ENCODE results near the gene KLC4. TPM values are rescaled to one million over a fixed set of nuclear protein-coding genes. Genes with fewer than 3 reads are reported as not detected.

The KLC4 gene
- total and polyA plus RNA-seq, 2 experiments from 2014 or later, result 10.4 to 15.0 TPM

DNA sequence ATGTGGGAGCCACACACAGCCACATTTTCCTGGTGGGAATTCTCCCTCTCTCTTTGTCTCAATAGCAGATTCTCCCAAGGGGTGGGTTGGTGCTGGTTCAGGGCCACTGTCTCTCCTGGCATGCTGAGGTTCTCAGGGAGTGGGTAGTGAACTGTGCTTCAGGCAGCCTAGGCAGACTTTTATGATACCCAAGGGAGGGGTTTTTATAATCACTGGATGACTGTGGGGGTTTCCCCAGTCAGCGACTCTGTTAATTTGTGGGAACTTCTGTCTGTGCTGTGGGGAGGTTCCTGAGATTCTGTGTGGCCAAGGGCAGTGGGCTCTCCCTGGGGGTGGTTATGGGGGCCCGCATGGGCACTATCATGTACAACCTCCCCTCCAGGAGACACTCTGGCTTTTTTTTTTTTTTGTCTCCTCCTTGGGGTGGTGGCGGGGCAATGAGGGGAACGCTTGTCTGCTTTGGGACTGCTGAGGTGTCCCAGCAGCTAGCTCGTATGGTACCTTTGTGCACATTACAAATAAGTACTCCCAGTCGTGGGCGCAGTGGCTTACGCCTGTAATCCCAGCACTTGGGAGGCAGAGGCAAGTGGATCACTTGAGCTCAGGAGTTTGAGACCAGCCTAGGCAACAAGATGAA lies 26.7 kb downstream of the KLC4 start:
- H3K79me2 ChIP-seq (ENCODE audit: insufficient read depth), result peaks cover 100% of the 10 kb centered on the region
- WGBS, 2 experiments (ENCODE audit: low coverage in 1 of 2, low lambda C conversion rate in 2 of 2, missing lambda C conversion rate in 2 of 2), result 81 to 87% methylated on average over 8 of the region's 8 CpGs
- in situ Hi-C loops (cut with MboI), result no loop called here

DNA sequence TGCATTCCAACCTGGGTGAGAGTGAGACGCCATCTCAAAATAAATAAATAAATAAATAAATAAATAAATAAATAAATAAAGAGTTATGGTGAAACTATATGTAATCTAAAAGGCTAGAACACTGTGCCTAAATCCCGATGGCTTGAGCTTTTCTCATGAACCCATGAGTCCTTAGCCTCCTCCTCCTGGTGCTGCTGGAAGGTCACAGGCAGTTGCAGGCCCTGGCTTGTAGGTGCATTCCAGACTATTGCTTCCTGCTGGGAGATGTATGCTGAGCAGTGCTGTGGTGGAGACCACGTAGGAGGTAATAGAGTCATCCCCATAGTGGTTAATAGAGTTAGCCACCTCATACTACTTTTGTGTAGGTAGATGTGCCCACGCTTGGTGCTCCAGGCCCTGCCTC lies 29.2 kb downstream of the KLC4 start:
- Histone ChIP-seq H3K9me3 (ENCODE audit: low read depth) (no peaks in the 10 kb centered on the region), H3K9ac (no peak overlapping the region), H3K4me1 (ENCODE audit: insufficient read depth) (peaks cover 29% of the 10 kb centered on the region), H3K27me3 (replicated peaks; ENCODE audit: insufficient read depth) (no peaks in the 10 kb centered on the region), H3K79me2 (ENCODE audit: insufficient read depth) (peaks cover 100% of the 10 kb centered on the region), H3K27ac (0 out of 2 replicates have a peak overlapping the region, but pooled peaks have one; percentile 26), H4K20me1 (ENCODE audit: insufficient read depth) (no peaks in the 10 kb centered on the region; the same call in 1 of the 2 replicates), H3K4me3 (no peak overlapping the region), H2AFZ (no peak overlapping the region), H3K9me2 (ENCODE audit: insufficient read depth) (no peaks in the 10 kb centered on the region), H3K36me3 (ENCODE audit: low read depth) (no peaks in the 10 kb centered on the region), H3F3A (ENCODE audit: insufficient read depth) (peaks cover 19% of the 10 kb centered on the region; the same call in 1 of the 2 replicates), H3K4me2 (ENCODE audit: unreplicated experiment) (no peak overlapping the region)
- 82 to 88% methylated on average over 4 of the region's 4 CpGs for WGBS, 2 experiments (ENCODE audit: low coverage in 1 of 2, low lambda C conversion rate in 2 of 2, missing lambda C conversion rate in 2 of 2)
- peak; percentile 48 for DNase-seq
- TF ChIP-seq EZH2phosphoT487 (IDR thresholded peaks at IDR 0.05; ENCODE audit: insufficient read depth, low read depth), result no peak
- TF ChIP-seq EZH2 (IDR thresholded peaks at IDR 0.05; ENCODE audit: insufficient read depth, poor library complexity, severe bottlenecking), result no peak
- in situ Hi-C loops (cut with MboI), result no loop called here

More for the DNA sequence above, 26.7 kb downstream of the KLC4 start:
- no peaks in the 10 kb centered on the region; the same call in 1 of the 2 replicates for H4K20me1 ChIP-seq (ENCODE audit: insufficient read depth)
- H2AFZ ChIP-seq, result no peak overlapping the region
- no peak overlapping the region for H3K9ac ChIP-seq
- no peaks in the 10 kb centered on the region for H3K9me3 ChIP-seq (ENCODE audit: low read depth)
- no peak overlapping the region for H3K4me2 ChIP-seq (ENCODE audit: unreplicated experiment)
- H3K27me3 ChIP-seq (replicated peaks; ENCODE audit: insufficient read depth), result no peaks in the 10 kb centered on the region
- peaks cover 20% of the 10 kb centered on the region for H3K4me1 ChIP-seq (ENCODE audit: insufficient read depth)
- H3K4me3 ChIP-seq, result no peak overlapping the region
- no peaks in the 10 kb centered on the region for H3K9me2 ChIP-seq (ENCODE audit: insufficient read depth)
- peaks cover 9% of the 10 kb centered on the region; the same call in 1 of the 2 replicates for H3F3A ChIP-seq (ENCODE audit: insufficient read depth)
- no peak overlapping the region for H3K27ac ChIP-seq
- peak; percentile 35 for DNase-seq
- H3K36me3 ChIP-seq (ENCODE audit: low read depth), result no peaks in the 10 kb centered on the region
- TF ChIP-seq EZH2phosphoT487 (IDR thresholded peaks at IDR 0.05; ENCODE audit: insufficient read depth, low read depth) (no peak), EZH2 (IDR thresholded peaks at IDR 0.05; ENCODE audit: insufficient read depth, poor library complexity, severe bottlenecking) (no peak)

DNA sequence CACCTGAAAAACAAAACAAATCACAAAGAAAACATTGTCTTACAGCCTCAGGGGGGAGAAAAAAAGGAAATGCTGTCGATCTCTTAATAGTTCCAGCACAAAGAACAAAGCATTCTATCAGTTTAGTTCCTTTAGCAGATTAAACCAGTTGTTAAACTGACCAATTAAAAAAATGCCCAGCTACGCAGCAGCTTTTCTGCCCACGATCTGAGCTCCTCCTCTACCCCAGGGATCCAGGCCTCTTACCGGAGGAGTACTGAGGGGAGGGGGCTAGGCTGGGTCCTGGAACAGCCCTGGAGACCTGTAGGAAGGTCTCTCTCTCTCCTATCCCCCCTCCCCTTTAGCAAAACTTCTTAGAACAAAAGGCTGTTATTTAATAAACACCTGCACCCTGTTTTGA lies 30.0 kb downstream of the KLC4 start:
- Histone ChIP-seq H3K9me3 (ENCODE audit: low read depth) (no peaks in the 10 kb centered on the region), H3K4me1 (ENCODE audit: insufficient read depth) (peaks cover 34% of the 10 kb centered on the region), H3K9me2 (ENCODE audit: insufficient read depth) (no peaks in the 10 kb centered on the region), H3K36me3 (ENCODE audit: low read depth) (no peaks in the 10 kb centered on the region), H3K27ac (peak overlapping the region; percentile 26; the same call in 1 of the 2 replicates), H4K20me1 (ENCODE audit: insufficient read depth) (no peaks in the 10 kb centered on the region; the same call in 1 of the 2 replicates), H3K9ac (no peak overlapping the region), H3F3A (ENCODE audit: insufficient read depth) (peaks cover 20% of the 10 kb centered on the region), H3K4me2 (ENCODE audit: unreplicated experiment) (no peak overlapping the region), H2AFZ (no peak overlapping the region), H3K4me3 (no peak overlapping the region), H3K27me3 (replicated peaks; ENCODE audit: insufficient read depth) (no peaks in the 10 kb centered on the region), H3K79me2 (ENCODE audit: insufficient read depth) (peaks cover 100% of the 10 kb centered on the region)
- TF ChIP-seq EZH2 (IDR thresholded peaks at IDR 0.05; ENCODE audit: insufficient read depth, poor library complexity, severe bottlenecking) (no peak), EZH2phosphoT487 (IDR thresholded peaks at IDR 0.05; ENCODE audit: insufficient read depth, low read depth) (no peak)
- DNase-seq, result no peak
- in situ Hi-C loops (cut with MboI), result no loop called here
- 33 to 44% methylated on average over 4 of the region's 4 CpGs for WGBS, 2 experiments (ENCODE audit: low coverage in 1 of 2, low lambda C conversion rate in 2 of 2, missing lambda C conversion rate in 2 of 2)

DNA sequence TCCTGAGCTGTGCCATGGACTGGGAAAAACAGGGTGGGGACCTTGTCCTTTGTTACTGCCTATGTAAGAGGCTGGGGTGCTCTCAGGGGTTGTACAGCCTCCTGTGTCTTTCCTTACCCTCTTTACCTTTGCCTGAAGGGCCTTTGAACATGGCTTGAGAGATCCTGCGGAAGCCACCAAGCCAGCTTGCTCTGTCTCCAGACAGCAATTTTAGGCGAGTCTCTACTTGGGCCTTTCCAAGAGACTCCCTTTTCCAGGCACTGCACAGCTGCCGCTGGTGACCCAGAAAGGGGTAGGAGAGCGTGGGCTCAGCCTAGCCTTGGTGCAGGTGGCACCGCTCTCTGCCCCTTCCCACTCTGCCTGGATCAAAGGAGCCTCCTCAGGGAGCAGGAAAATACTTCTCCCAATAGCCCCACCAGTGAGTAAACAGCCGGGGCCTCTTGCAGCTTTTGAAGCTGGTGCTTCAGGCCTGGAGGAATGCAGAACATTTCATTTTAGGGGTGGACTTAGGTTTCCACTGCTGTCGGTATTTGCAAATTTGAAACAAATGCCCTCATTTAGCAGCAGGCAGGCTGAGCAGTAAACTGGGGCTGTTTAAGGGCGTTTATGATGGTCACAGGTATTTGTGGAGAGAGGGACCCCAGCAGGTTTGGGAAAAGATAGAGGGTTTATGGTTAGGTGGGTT lies 30.6 kb downstream of the KLC4 start:
- Histone ChIP-seq H3K9me2 (ENCODE audit: insufficient read depth) (no peaks in the 10 kb centered on the region), H4K20me1 (ENCODE audit: insufficient read depth) (no peaks in the 10 kb centered on the region; the same call in 1 of the 2 replicates), H3K4me1 (ENCODE audit: insufficient read depth) (peaks cover 37% of the 10 kb centered on the region), H3K27ac (peak overlapping the region; percentile 26; the same call in 1 of the 2 replicates), H3K79me2 (ENCODE audit: insufficient read depth) (peaks cover 100% of the 10 kb centered on the region), H3K4me2 (ENCODE audit: unreplicated experiment) (no peak overlapping the region), H3K4me3 (no peak overlapping the region), H3K9ac (0 out of 2 replicates have a peak overlapping the region, but pooled peaks have one; percentile 22), H3K36me3 (ENCODE audit: low read depth) (no peaks in the 10 kb centered on the region), H2AFZ (no peak overlapping the region), H3K9me3 (ENCODE audit: low read depth) (no peaks in the 10 kb centered on the region), H3K27me3 (replicated peaks; ENCODE audit: insufficient read depth) (no peaks in the 10 kb centered on the region), H3F3A (ENCODE audit: insufficient read depth) (peaks cover 20% of the 10 kb centered on the region)
- in situ Hi-C loops (cut with MboI), result no loop called here
- no peak for TF ChIP-seq EZH2 (IDR thresholded peaks at IDR 0.05; ENCODE audit: insufficient read depth, poor library complexity, severe bottlenecking)
- no peak for TF ChIP-seq EZH2phosphoT487 (IDR thresholded peaks at IDR 0.05; ENCODE audit: insufficient read depth, low read depth)
- peak; percentile 41 for DNase-seq
- 68 to 70% methylated on average over 8 of the region's 8 CpGs for WGBS, 2 experiments (ENCODE audit: low coverage in 1 of 2, low lambda C conversion rate in 2 of 2, missing lambda C conversion rate in 2 of 2)
